D721Med (cell line): Measurements from ENCODE around the gene NFIC.

Source experiments
- DNase-seq: peaks from one replicate; pipeline ENCODE4 v3.0.0; 2011; ENCODE audit warnings: low spot score; ENCODE audit not compliant: insufficient read length
- FAIRE-seq: peaks from 2 replicates; lab custom pipeline; 2011; peaks lifted over from hg19 to GRCh38; lab: Jason Lieb, UNC
- CTCF ChIP-seq: IDR thresholded peaks from 2 replicates; pipeline ENCODE4 v1.5.1; 2012; ENCODE audit warnings: mild to moderate bottlenecking, control low read depth; ENCODE audit not compliant: insufficient read depth; ENCODE audit errors: missing control alignments

The NFIC gene

GRCh38 chr19:3510727-3511126 lies 144.3 kb downstream of the NFIC start:
- no peak for FAIRE-seq
- no peak for TF ChIP-seq CTCF

DNA sequence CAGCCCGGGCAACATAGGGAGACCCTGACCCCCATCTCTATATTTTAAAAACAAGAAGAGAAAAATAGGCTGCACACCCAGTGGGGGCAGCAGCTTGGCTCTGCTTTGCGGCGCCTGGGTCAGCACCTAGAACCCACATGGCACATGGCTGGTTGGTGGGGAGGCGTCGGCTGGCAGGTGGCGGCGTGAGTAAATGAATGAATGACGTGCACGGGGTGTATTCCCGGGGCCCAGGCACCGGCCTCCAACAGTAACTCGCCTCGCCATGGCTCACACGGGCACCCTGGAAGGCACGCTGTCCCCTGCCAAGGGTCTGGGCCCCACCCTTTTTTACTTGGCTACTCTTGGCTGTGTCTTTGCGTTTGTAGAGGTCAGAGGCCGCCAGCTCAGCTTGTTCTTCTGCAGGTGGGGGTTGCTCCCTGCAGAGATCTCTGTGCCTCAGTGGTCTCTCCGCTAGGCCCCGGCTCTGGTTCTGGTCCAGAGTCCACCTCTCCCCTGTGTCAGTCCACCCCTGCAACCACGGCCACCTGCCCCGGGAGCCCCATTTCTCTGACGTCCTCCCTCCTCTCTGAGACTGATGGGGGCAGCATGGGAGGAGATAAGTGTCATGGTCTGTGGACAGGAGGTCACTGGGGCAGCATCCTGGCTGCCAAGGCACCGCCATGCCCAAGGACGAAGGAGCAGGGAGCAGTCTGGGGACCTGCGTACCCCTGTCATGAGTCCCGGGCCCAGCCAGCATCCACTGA lies 145.3 kb downstream of the NFIC start:
- no peak for DNase-seq
- no peak for TF ChIP-seq CTCF
- FAIRE-seq: no peak

More at GRCh38 chr19:3510727-3511126, 144.3 kb downstream of the NFIC start:
- no peak for DNase-seq

GRCh38 chr19:3512562-3513228 lies 146.3 kb downstream of the NFIC start:
- FAIRE-seq (no peak), DNase-seq (no peak)
- no peak for TF ChIP-seq CTCF

DNA sequence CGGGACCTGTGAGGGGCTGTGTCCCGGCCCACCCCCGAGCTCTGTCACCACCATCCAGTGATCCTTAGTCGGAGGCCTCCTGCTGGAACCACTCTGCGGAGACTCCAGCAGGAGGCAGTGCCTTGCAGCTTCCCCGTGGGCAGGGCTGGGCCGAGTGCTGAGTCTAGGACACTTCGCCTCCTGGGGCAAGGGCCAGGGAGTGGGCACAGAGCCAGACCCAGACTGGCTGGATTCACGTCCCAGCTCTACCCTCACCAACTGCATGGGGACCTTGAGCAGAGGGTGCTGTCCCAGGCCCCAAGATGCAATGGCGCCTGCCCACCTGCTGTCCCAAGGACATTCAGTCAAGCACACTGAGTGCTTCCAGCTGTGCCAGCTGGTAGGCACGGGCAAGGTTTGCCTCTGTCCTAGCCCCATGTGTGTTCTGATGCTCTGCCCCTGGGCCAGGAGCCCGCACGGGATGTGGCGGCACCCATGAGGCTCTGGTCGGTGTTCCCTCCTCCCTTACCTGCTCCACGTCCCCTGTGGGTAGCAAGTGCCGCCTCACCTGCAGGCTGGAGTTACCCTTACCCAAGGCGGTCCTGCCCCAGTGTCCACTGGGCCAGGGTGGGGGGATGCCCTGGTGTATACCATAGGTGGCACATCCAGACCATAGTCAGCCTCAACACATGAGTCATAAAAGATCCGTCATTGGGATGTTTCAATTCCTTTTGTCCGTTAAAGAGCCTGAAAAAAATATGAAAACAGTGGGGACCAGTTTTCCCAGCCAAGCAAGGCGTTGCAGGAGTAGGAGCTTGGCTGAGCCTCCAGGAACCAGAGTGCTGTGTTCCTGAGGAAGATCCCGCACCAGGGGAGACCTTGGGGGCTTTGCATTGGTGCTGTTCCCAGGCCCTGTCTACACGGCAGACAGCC lies 147.1 kb downstream of the NFIC start:
- TF ChIP-seq CTCF: no peak
- DNase-seq: no peak

DNA sequence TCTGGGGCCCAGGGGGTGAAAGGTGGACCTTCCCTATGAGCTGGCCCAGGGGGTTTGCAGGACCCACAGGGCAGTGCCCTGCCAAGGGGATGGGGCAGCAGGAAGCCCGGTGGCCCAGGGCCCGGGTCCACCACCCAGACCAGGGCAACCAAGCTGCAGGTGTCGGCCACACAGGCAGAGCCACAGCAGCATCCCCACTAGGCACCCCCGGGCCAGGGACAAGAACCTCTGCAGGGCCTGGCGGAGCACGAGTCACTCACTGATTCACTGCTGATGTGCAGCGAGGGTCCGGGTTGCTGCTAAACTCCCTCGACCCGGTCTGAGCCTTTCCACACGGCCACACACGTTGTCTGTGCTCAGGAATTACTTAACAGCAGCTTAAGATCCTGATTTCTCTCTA lies 148.5 kb downstream of the NFIC start:
- DNase-seq (no peak), FAIRE-seq (no peak)
- no peak for TF ChIP-seq CTCF

More for the DNA sequence above, 147.1 kb downstream of the NFIC start:
- FAIRE-seq: no peak

GRCh38 chr19:3515891-3516422 lies 149.6 kb downstream of the NFIC start:
- FAIRE-seq (no peak), DNase-seq (no peak)
- TF ChIP-seq CTCF: no peak
